Measurements from ENCODE around the gene C19orf81.

C19orf81 gene

GRCh38 chr19:50632151-50632835 is 17.0 kb upstream of the C19orf81 start:
- no peak for DNase-seq

GRCh38 chr19:50633359-50633758 is 15.9 kb upstream of the C19orf81 start:
- no peak for DNase-seq

GRCh38 chr19:50633973-50634372 is 15.3 kb upstream of the C19orf81 start:
- no peak for DNase-seq

- DNase-seq = no peak
Measured at GRCh38 chr19:50636317-50637085, 12.7 kb upstream of the C19orf81 start.

- no peak for DNase-seq
Measured at GRCh38 chr19:50638600-50638999, 10.6 kb upstream of the C19orf81 start.

- DNase-seq = peak; percentile 65
Measured at GRCh38 chr19:50639121-50640112, 9.8 kb upstream of the C19orf81 start, which contains the start of gene SYT3. Gene SYT3, minus strand, starts transcription at chr19:50639881. Its CDS starts 2,470 bp downstream, at chr19:50637411.

GRCh38 chr19:50640368-50640767 is 8.9 kb upstream of the C19orf81 start:
- no peak for DNase-seq

GRCh38 chr19:50644315-50644915 is 4.8 kb upstream of the C19orf81 start:
- DNase-seq = no peak

- no peak for DNase-seq
Measured at GRCh38 chr19:50645107-50645506, 4.1 kb upstream of the C19orf81 start.

- no peak for DNase-seq
Measured at GRCh38 chr19:50646074-50646807, 3.0 kb upstream of the C19orf81 start.

GRCh38 chr19:50647879-50648615 is 1.2 kb upstream of the C19orf81 start:
- no peak for DNase-seq

GRCh38 chr19:50648659-50649058 is 586 bp upstream of the C19orf81 start:
- no peak for DNase-seq

GRCh38 chr19:50651174-50651573 is 1.9 kb downstream of the C19orf81 start:
- no peak for DNase-seq

GRCh38 chr19:50652722-50653121 is 3.5 kb downstream of the C19orf81 start:
- no peak for DNase-seq

- DNase-seq = no peak
Measured at GRCh38 chr19:50654882-50655281, 5.6 kb downstream of the C19orf81 start.

GRCh38 chr19:50657222-50657669 is 8.0 kb downstream of the C19orf81 start:
- no peak for DNase-seq

GRCh38 chr19:50657712-50658440 is 8.6 kb downstream of the C19orf81 start:
- DNase-seq = peak; percentile 93

- peak; percentile 83 for DNase-seq
Measured at GRCh38 chr19:50658441-50659317, 9.4 kb downstream of the C19orf81 start.

Measured in stimulated activated CD8-positive, alpha-beta memory T cell treated with anti-CD3 and anti-CD28 coated beads, Interleukin-4, amount 100 ng/mL, for 48 hours (primary cell).